Left colon (tissue), 2 donors: Measurements from ENCODE around the gene WDR81. TPM values are rescaled to one million over a fixed set of nuclear protein-coding genes. Genes with fewer than 3 reads are reported as not detected.
"Not testable (repeated sequence)": the region's sequence is repeated elsewhere in the genome, so short reads cannot be mapped to it uniquely, and the experiment has no call there.

Experiments used
- ATAC-seq: fragments of 200-7000 bp; cut with Tn5 transposase; one replicate; pipeline ENCODE4 v1.9.1; 2020; ENCODE audit warnings: mild to moderate bottlenecking, moderate library complexity
- DNase-seq, 2 donors: peaks; one replicate each; pipeline ENCODE4 v3.0.0-alpha.2; 2020
- intact Hi-C, 2 donors: fragments of 100-400 bp; cut with DNase I in 1 of 2; cut with micrococcal nuclease in 1 of 2; formaldehyde crosslinking; loops; one replicate each; pipeline versions ENCODE4 v1.11.2 to v1.14.0; 2022; cut with DNase I, micrococcal nuclease
- total RNA-seq, 2 donors: library from RNA; stranded (reverse); fragmentation: NEBNext Ultra II Directional; extraction: Animal tissue kit (Norgen Biotek cat#: 25700); gene quantifications; one replicate each; pipeline ENCODE4 v1.2.1, GENCODE V29; 2021
- donor health status: DM: no; HTN: no; CAD: no.
- donor health status: DM: yes; HTN: yes; CAD: no.

The WDR81 gene
- total RNA-seq, 2 donors from 2014 or later: 16.1 to 23.4 TPM

DNA sequence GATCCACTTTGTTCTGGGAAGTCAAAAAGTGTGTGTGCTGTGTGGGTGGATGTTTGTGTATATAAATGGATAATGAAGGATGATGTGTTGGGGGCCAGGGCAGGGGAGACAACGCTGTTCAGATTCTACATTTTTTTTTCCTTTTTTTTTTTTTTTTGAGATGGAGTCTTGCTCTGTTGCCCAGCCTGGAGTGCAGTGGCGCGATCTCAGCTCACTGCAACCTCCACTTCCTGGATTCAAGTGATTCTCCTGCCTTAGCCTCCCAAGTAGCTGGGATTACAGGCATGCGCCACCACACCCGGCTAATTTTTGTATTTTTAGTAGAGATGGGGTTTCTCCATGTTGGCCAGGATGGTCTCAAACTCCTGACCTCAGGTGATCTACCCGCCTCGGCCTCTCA lies 40.2 kb downstream of the WDR81 start:
- intact Hi-C loops, DNase-seq, ATAC-seq: not testable (repeated sequence)

GRCh38 chr17:1765576-1765975 lies 41.1 kb downstream of the WDR81 start:
- ATAC-seq (no peak), DNase-seq (no peak)
- intact Hi-C loops: no loop called here

DNA sequence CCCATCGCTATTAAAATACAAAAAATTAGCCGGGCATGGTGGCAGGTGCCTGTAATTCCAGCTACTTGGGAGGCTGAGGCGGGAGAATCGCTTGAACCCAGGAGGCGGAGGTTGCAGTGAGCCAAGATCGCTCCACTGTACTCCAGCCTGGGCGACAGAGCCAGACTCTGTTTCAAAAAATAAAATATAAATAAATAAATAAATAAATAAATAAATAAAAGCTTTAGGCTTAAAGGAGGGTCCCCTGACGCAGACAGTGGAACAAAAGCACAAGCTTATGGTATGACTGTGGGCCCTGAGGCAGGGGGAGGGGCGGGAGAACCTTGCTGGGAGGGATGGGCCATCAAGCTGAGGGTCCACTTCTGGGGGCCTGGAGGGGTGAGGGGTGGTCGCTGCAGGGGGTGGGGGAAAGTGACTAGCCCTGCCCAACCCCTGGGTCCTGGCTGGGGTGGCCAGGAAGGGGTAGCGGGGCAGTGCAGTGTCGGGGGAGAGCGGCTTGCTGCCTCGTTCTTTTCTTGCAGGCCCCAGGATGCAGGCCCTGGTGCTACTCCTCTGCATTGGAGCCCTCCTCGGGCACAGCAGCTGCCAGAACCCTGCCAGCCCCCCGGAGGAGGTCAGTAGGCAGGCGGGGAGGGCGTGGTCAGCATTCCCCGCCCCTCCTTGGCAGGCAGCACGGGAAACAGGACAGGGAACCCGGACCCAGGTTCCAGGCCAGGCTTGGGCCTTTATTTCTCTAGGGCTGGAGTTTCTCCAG lies 42.1 kb downstream of the WDR81 start:
- ATAC-seq (no peak), DNase-seq (no peak)
- intact Hi-C loops: no loop called here

- intact Hi-C loops: no loop called here
- no peak for ATAC-seq
- no peak for DNase-seq
These were observed 42.9 kb downstream of the WDR81 start for GRCh38 chr17:1767358-1767757.

DNA sequence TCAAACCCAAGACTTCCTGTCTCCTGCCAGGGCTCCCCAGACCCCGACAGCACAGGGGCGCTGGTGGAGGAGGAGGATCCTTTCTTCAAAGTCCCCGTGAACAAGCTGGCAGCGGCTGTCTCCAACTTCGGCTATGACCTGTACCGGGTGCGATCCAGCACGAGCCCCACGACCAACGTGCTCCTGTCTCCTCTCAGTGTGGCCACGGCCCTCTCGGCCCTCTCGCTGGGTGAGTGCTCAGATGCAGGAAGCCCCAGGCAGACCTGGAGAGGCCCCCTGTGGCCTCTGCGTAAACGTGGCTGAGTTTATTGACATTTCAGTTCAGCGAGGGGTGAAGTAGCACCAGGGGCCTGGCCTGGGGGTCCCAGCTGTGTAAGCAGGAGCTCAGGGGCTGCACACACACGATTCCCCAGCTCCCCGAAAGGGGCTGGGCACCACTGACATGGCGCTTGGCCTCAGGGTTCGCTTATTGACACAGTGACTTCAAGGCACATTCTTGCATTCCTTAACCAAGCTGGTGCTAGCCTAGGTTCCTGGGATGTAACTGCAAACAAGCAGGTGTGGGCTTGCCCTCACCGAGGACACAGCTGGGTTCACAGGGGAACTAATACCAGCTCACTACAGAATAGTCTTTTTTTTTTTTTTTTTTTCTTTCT lies 45.4 kb downstream of the WDR81 start:
- intact Hi-C loops: no loop called here
- DNase-seq: no peak

DNA sequence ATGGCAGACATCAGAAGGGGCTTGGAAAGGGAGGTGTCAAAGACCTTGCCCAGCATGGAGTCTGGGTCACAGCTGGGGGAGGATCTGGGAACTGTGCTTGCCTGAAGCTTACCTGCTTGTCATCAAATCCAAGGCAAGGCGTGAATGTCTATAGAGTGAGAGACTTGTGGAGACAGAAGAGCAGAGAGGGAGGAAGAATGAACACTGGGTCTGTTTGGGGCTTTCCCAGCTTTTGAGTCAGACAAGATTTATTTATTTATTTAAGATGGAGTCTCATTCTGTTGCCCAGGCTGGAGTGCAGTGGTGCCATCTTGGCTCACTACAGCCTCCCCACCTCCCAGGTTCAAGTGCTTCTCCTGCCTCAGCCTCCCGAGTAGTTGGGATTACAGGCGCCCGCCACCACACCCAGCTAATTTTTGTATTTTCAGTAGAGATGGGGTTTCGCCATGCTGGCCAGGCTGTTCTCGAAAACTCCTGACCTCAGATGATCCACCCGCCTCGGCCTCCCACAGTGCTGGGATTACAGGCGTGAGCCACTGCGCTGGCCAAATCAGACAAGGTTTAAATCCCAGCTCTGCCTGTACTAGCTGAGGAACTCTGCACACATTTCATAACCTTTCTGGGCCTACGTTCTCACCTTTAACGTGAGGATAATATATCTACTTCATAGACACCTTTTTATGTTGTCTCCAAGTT lies 48.6 kb downstream of the WDR81 start:
- ATAC-seq: peak; percentile 12
- DNase-seq, intact Hi-C loops: not testable (repeated sequence)

More for the DNA sequence above, 45.4 kb downstream of the WDR81 start:
- no peak for ATAC-seq

DNA sequence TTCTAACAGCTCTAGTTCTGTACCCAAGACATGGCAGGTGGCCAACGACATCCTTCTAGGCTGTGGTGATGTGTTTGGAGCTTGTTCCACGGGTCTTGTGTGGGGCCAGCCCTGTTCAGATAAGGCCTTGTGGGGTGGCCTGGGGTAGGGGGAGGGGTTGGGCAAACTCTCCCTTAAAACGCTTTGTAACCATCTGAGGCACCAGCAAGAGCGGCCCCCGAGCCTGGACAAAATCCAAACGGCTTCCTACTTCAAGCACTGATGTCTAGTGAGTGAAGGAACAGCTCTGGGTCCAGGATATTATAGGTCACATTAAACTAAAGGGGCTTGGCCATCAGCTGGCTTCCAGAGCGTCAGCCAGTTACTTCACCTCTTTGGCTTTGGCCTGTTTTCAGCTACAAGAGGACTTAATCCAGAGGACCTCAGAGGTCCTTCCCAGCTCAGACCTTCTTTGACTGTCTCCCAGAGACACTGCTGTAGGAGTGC lies 49.2 kb downstream of the WDR81 start:
- ATAC-seq (peak; percentile 14), DNase-seq (no peak)
- intact Hi-C loops: no loop called here

GRCh38 chr17:1774390-1775176 lies 50.1 kb downstream of the WDR81 start:
- no peak for ATAC-seq
- intact Hi-C loops: no loop called here

DNA sequence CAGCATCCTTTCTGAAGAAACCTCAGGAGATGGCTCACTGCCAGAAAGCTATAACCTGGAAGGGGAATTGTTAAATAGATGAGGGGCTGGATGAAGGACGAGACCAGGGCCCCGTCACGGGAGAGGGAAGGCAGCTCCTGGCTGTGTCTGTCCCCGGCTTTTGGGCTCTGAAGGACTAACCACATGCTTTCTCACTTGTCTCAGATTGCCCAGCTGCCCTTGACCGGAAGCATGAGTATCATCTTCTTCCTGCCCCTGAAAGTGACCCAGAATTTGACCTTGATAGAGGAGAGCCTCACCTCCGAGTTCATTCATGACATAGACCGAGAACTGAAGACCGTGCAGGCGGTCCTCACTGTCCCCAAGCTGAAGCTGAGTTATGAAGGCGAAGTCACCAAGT lies 51.8 kb downstream of the WDR81 start:
- intact Hi-C loops: no loop called here
- DNase-seq (no peak), ATAC-seq (no peak)

More at GRCh38 chr17:1774390-1775176, 50.1 kb downstream of the WDR81 start:
- no peak for DNase-seq

DNA sequence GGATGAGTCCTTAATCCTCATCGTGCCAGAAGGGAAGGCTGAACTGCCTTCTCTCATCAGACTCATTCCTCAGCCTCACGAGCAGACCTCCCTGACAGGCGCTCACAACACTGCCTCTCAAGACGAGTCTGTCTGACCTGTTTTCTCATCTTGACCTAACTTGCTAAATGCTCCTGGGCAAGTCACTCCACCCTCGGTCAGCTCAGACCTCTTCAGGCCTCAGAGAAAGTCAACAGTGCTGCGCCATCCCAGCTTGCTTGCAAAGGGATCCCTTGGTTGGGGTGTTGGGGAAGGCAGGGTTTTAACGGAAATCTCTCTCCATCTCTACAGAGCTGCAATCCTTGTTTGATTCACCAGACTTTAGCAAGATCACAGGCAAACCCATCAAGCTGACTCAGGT lies 52.4 kb downstream of the WDR81 start:
- intact Hi-C loops: no loop called here
- DNase-seq: no peak
- no peak for ATAC-seq

DNA sequence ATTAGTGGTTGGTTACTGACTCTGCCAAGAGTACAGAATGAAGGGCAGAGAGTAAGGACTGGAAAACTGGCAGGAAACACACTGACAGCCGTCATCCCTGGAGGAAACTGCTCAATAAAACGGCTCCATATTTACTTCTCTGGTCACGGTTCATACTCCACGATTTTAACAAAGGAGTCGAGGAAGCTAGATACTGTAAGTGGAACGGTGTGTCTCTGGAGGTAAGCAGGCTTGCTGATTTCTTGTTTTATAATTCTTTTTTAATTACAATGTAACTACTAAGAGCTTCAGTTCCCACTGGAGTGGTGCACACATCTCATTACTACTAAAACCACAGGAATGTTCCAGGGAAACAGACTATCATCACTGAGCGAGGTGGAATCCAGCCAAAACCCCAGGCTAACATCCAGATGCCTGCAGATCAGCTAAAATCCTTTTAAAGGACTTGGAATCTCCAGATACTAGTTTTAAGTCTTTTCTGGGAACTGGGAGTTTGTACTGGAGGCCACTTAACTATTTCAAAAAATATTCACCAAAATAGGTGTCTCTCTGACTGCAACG lies 55.1 kb downstream of the WDR81 start:
- DNase-seq (peak; percentile 53 to 54), ATAC-seq (peak; percentile 88)
- intact Hi-C loops: loop anchor here (5.0 to 10.0 kb wide), 2 partner anchors 55 to 57 kb away; partner anchors contain the start of gene WDR81 (in 2 of the 2)

DNA sequence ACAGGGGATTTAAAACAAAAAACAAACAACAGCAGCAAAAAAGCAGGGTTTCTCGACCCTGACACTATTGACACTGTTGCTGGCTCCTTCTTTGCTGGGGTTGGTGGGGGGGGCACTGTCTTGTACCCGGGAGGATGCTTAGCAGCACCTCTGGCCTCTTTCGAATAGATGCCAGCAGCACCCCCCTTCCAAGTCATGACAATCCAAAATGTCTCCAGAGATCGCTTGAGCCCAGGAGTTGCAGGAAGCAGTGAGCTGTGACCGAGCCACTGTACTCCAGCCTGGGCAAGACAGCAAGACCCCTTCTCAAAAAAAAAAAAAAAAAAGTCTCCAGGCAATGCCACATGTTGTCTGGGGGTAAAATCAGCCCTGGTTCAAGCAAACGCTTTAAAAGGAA lies 57.7 kb downstream of the WDR81 start:
- ATAC-seq (no peak), DNase-seq (no peak)
- intact Hi-C loops: loop anchor here (5.0 to 10.0 kb wide), 2 partner anchors 57 to 60 kb away; partner anchors contain the start of gene WDR81 (in 2 of the 2)

GRCh38 chr17:1783271-1783670 lies 58.8 kb downstream of the WDR81 start:
- DNase-seq: peak in 1 of 2 donors; percentile 40
- no peak for ATAC-seq
- intact Hi-C loops: loop anchor here (5.0 to 10.0 kb wide), 2 partner anchors 58 to 61 kb away; partner anchors contain the start of gene WDR81 (in 2 of the 2)

DNA sequence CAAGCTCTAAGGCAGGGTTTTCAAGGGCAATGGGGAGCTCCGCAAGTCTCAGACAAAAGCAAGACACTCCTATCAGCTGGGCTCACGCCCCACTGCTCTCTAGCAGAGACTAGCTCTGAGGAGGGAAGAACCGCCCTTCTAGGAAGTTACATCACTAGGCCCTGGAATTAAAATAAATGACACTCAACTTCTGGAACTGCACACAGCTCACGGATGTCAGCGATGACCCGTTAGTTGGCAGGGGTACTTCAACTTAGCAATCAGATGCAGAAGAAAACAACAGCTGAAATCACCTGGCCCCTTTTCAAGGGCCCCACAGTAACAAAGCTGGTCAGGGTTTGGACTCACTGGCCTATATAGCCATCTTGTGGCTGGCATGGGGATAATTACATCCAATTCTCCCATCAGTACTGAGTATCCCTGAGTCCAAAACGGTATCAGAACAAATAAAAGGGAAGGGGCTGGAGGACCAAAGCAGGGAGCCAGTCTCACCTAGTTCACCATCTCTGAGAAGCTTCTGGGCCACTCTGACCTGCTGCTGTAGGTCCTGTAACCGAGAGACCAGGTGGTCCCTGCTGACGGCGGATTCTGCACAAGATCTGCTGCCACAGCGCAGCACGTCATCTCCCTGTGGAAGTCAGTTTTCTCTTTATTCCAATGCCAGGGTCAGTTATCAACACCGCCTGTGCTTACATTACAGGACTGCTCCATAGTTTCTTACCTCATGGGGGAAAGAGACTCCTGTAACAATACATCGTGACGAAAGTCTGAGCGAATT lies 59.5 kb downstream of the WDR81 start:
- DNase-seq: peak; percentile 44 to 73
- intact Hi-C loops: loop anchor here (5.0 to 10.0 kb wide), 2 partner anchors 59 to 62 kb away; partner anchors contain the start of gene WDR81 (in 2 of the 2)
- ATAC-seq: peak; percentile 30

GRCh38 chr17:1785930-1786329 lies 61.4 kb downstream of the WDR81 start:
- ATAC-seq: peak; percentile 21

DNA sequence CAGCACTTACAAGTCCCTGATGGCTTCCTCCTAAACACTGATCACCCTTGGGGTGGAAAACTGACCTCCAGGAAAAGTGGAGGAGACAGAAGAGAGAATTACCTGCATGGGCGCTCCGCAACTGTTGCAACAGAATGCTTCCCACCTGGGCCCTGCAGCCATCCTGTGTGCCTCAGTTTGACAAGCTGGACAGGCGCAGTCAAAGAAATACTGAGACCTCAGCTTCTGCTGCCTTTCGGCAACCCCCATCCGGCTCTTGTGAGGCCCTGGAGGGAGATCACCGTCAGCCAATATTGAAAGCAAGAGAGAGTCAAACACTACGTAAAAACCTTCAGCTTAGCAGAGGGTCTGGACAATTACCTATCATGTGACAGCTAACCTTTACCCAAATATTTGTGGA lies 62.2 kb downstream of the WDR81 start:
- intact Hi-C loops: loop anchor here in 1 of 2 donors (10.0 kb wide), 1 partner anchor 62 kb away; the partner anchor contains the start of gene WDR81
- DNase-seq: no peak
- ATAC-seq: no peak

More at GRCh38 chr17:1785930-1786329, 61.4 kb downstream of the WDR81 start:
- DNase-seq: no peak
- intact Hi-C loops: loop anchor here in 1 of 2 donors (10.0 kb wide), 1 partner anchor 61 kb away; the partner anchor contains the start of gene WDR81

- DNase-seq: peak; percentile 55 to 81
- intact Hi-C loops: loop anchor here in 1 of 2 donors (10.0 kb wide), 1 partner anchor 63 kb away; the partner anchor contains the start of gene WDR81
- peak; percentile 94 for ATAC-seq
These were observed 62.9 kb downstream of the WDR81 start for GRCh38 chr17:1787301-1787902.
